Neutrophil (primary cell): Measurements from ENCODE around the gene SLC16A7.
"Not testable (repeated sequence)": the region's sequence is repeated elsewhere in the genome, so short reads cannot be mapped to it uniquely, and the experiment has no call there.

Experiments
- H3K27ac ChIP-seq: fragments of 200-600 bp; sonication (generic); 2 replicates; pipeline ENCODE4 v1.5.1; 2016; ENCODE audit warnings: mild to moderate bottlenecking, moderate library complexity
- H3K27me3 ChIP-seq: fragments of 200-600 bp; sonication (generic); 2 replicates; pipeline ENCODE4 v1.6.0; 2016; ENCODE audit warnings: mild to moderate bottlenecking
- H3K36me3 ChIP-seq: fragments of 200-600 bp; sonication (generic); 2 replicates; pipeline ENCODE4 v1.5.1; 2017
- H3K4me1 ChIP-seq, 2 experiments: fragments of 200-600 bp in 1 of 2; sonication (generic) in 1 of 2; 1 replicate in 1 of 2; 2 replicates in 1 of 2; pipeline versions ENCODE4 v1.5.1 to v1.6.1; 2013 to 2016; ENCODE audit warnings: low read depth in 1 of 2, low read length in 1 of 2, mild to moderate bottlenecking in 1 of 2, moderate library complexity in 1 of 2; ENCODE audit not compliant: control insufficient read depth in 1 of 2, insufficient read depth in 1 of 2
- H3K4me3 ChIP-seq, 2 experiments: fragments of 200-600 bp in 1 of 2; sonication (generic) in 1 of 2; 1 replicate in 1 of 2; 2 replicates in 1 of 2; pipeline ENCODE4 v1.5.1; 2013 to 2016; ENCODE audit warnings: low read depth in 1 of 2, low read length in 1 of 2, mild to moderate bottlenecking in 1 of 2, moderate library complexity in 1 of 2
- H3K9me3 ChIP-seq: fragments of 200-600 bp; sonication (generic); 2 replicates; pipeline ENCODE4 v1.5.1; 2016
- CTCF ChIP-seq: fragments of 200-600 bp; sonication (generic); IDR thresholded peaks from 2 replicates; pipeline ENCODE4 v1.5.1; 2016; ENCODE audit warnings: antibody characterized with exemption

SLC16A7 gene

GRCh38 chr12:59737725-59738463 is 142.1 kb downstream of the SLC16A7 start:
- no peak overlapping the region for H3K4me3 ChIP-seq

GRCh38 chr12:59742841-59743240 is 147.0 kb downstream of the SLC16A7 start:
- no peaks in the 10 kb centered on the region for H3K9me3 ChIP-seq
- no peaks in the 10 kb centered on the region for H3K27me3 ChIP-seq
- H3K36me3 ChIP-seq = no peaks in the 10 kb centered on the region
- TF ChIP-seq CTCF = no peak
- H3K27ac ChIP-seq = no peak overlapping the region
- no peak overlapping the region for H3K4me3 ChIP-seq
- no peaks in the 10 kb centered on the region for H3K4me1 ChIP-seq

More at GRCh38 chr12:59737725-59738463, 142.1 kb downstream of the SLC16A7 start:
- H3K27me3 ChIP-seq = no peaks in the 10 kb centered on the region
- no peak for TF ChIP-seq CTCF
- H3K27ac ChIP-seq = no peak overlapping the region
- no peaks in the 10 kb centered on the region for H3K9me3 ChIP-seq
- H3K36me3 ChIP-seq = no peaks in the 10 kb centered on the region
- no peaks in the 10 kb centered on the region for H3K4me1 ChIP-seq

GRCh38 chr12:59744564-59744963 is 148.7 kb downstream of the SLC16A7 start:
- TF ChIP-seq CTCF = no peak
- Histone ChIP-seq H3K27me3 (no peaks in the 10 kb centered on the region), H3K4me1 (no peaks in the 10 kb centered on the region), H3K9me3 (no peaks in the 10 kb centered on the region), H3K4me3 (no peak overlapping the region), H3K27ac (no peak overlapping the region), H3K36me3 (no peaks in the 10 kb centered on the region)

- H3K4me1 ChIP-seq, H3K27ac ChIP-seq, H3K36me3 ChIP-seq, H3K9me3 ChIP-seq, H3K27me3 ChIP-seq, H3K4me3 ChIP-seq: not testable (repeated sequence)
Measured at GRCh38 chr12:59751091-59751490, 155.3 kb downstream of the SLC16A7 start.

- TF ChIP-seq CTCF = no peak
- Histone ChIP-seq H3K27ac (no peak overlapping the region), H3K36me3 (no peaks in the 10 kb centered on the region), H3K9me3 (no peaks in the 10 kb centered on the region), H3K4me1 (no peaks in the 10 kb centered on the region), H3K27me3 (no peaks in the 10 kb centered on the region), H3K4me3 (no peak overlapping the region)
Measured at GRCh38 chr12:59761542-59761941, 165.7 kb downstream of the SLC16A7 start.

- H3K9me3 ChIP-seq = no peaks in the 10 kb centered on the region
- no peaks in the 10 kb centered on the region for H3K27me3 ChIP-seq
- H3K4me1 ChIP-seq = no peaks in the 10 kb centered on the region
- H3K36me3 ChIP-seq = no peaks in the 10 kb centered on the region
- no peak overlapping the region for H3K4me3 ChIP-seq
- TF ChIP-seq CTCF = no peak
- no peak overlapping the region for H3K27ac ChIP-seq
Measured at GRCh38 chr12:59763835-59764234, 168.0 kb downstream of the SLC16A7 start.
